GM06990 (cell line): ENCODE data around the gene TNS1.

Experiments used
- DNase-seq: peaks from one replicate; pipeline ENCODE4 v3.0.0-alpha.2; 2011; ENCODE audit not compliant: insufficient read length; ENCODE audit errors: extremely low read depth
- H3K27me3 ChIP-seq: replicated peaks from 2 replicates; pipeline ENCODE4 v1.6.0; 2011; ENCODE audit warnings: low read length; ENCODE audit not compliant: control insufficient read depth, insufficient read depth
- H3K36me3 ChIP-seq: 2 replicates; pipeline ENCODE4 v1.5.1; 2011; ENCODE audit warnings: low read length; ENCODE audit not compliant: control insufficient read depth, insufficient read depth
- H3K4me3 ChIP-seq: replicated peaks from 2 replicates; pipeline ENCODE4 v1.5.1; 2011; ENCODE audit warnings: low read depth, mild to moderate bottlenecking, control low read depth, low read length
- CTCF ChIP-seq: IDR thresholded peaks from 2 replicates; pipeline ENCODE4 v1.5.1; 2011; ENCODE audit warnings: low read length, control low read depth, mild to moderate bottlenecking, inconsistent platforms; ENCODE audit not compliant: insufficient read depth, poor library complexity, severe bottlenecking

Gene TNS1

GRCh38 chr2:217873371-217873770, 129.4 kb downstream of the TNS1 start:
- Histone ChIP-seq H3K4me3 (no peak overlapping the region), H3K36me3 (no peaks in the 10 kb centered on the region), H3K27me3 (peaks cover 2% of the 10 kb centered on the region)
- no peak for TF ChIP-seq CTCF
- no peak for DNase-seq

- H3K36me3 ChIP-seq, result no peaks in the 10 kb centered on the region
- DNase-seq, result no peak
Measured at GRCh38 chr2:217872319-217872718, 130.5 kb downstream of the TNS1 start.

GRCh38 chr2:217870528-217871011, 132.2 kb downstream of the TNS1 start:
- H3K4me3 ChIP-seq, result no peak overlapping the region
- no peaks in the 10 kb centered on the region for H3K36me3 ChIP-seq
- no peak for TF ChIP-seq CTCF
- DNase-seq, result no peak
- H3K27me3 ChIP-seq, result peaks cover 2% of the 10 kb centered on the region; the same call in 1 of the 2 replicates

More at GRCh38 chr2:217872319-217872718, 130.5 kb downstream of the TNS1 start:
- Histone ChIP-seq H3K27me3 (peaks cover 2% of the 10 kb centered on the region; the same call in 1 of the 2 replicates), H3K4me3 (no peak overlapping the region)
- TF ChIP-seq CTCF, result no peak

GRCh38 chr2:217868911-217869334, 133.9 kb downstream of the TNS1 start:
- Histone ChIP-seq H3K27me3 (peaks cover 2% of the 10 kb centered on the region; the same call in 1 of the 2 replicates), H3K36me3 (no peaks in the 10 kb centered on the region), H3K4me3 (no peak overlapping the region)
- no peak for TF ChIP-seq CTCF
- no peak for DNase-seq

GRCh38 chr2:217868265-217868892, 134.4 kb downstream of the TNS1 start:
- Histone ChIP-seq H3K36me3 (no peaks in the 10 kb centered on the region), H3K4me3 (no peak overlapping the region), H3K27me3 (peaks cover 2% of the 10 kb centered on the region; the same call in 1 of the 2 replicates)
- TF ChIP-seq CTCF, result no peak
- DNase-seq, result no peak

- TF ChIP-seq CTCF, result no peak
- no peak for DNase-seq
- H3K4me3 ChIP-seq, result no peak overlapping the region
Measured at GRCh38 chr2:217866457-217866856, 136.3 kb downstream of the TNS1 start.

More at GRCh38 chr2:217866457-217866856, 136.3 kb downstream of the TNS1 start:
- H3K27me3 ChIP-seq, result peaks cover 2% of the 10 kb centered on the region; the same call in 1 of the 2 replicates
- no peaks in the 10 kb centered on the region for H3K36me3 ChIP-seq
